Measurements from ENCODE around the gene RBMS3. TPM values are rescaled to one million over a fixed set of nuclear protein-coding genes. Genes with fewer than 3 reads are reported as not detected.

Gene RBMS3
- total RNA-seq, 5 donors from 2014 or later (not counting 1 experiment from before 2014, with no cell fraction given) = 0.62 to 2.9 (median 1.4) TPM

DNA sequence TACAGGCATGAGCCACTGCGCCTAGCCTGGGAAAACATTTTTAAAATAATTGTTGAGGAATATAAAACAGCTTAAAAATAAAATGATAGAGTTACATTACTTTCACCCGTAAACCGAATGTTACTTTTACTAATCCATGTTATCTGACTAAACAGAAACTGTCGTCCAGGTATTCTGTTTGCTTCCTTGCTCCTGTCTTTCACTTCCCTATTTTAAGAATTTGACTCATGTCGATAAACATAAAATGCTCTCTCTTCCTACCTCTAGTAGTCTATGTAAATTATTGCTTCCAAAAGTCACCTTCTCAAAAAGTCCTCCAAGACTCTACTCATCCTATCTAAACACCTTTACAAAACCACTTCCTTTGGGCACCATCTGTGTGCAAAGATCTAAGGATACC lies 216.4 kb downstream of the RBMS3 start:
- no peaks in the 10 kb centered on the region for H3K27me3 ChIP-seq (replicated peaks in 1 of 2; ENCODE audit: control insufficient read depth in 2 of 2, extremely low read depth in 1 of 2, insufficient read depth in 2 of 2, low read length in 1 of 2)
- Mint-ChIP-seq H3K27me3 (no peaks in the 10 kb centered on the region), H3K4me3 (no peak overlapping the region), H3K27ac (no peak overlapping the region), H3K4me1 (peaks cover 0 to 5% (median 0%) of the 10 kb centered on the region in 3 donors), H3K9me3 (peaks cover 0 to 6% (median 2%) of the 10 kb centered on the region in 3 donors), H3K36me3 (no peaks in the 10 kb centered on the region)
- no peak overlapping the region for H3K4me3 ChIP-seq (ENCODE audit: control insufficient read depth in 1 of 2, extremely low read depth in 1 of 2, low read length in 1 of 2)
- H3K36me3 ChIP-seq (ENCODE audit: control insufficient read depth in 2 of 2, extremely low read depth in 1 of 2, insufficient read depth in 1 of 2, low read length in 1 of 2) = no peaks in the 10 kb centered on the region
- ATAC-seq (replicated peaks in 1 of 4) = no peak
- WGBS (ENCODE audit: insufficient coverage) = 76% methylated on average over 3 of the region's 5 CpGs
- H3K4me1 ChIP-seq (ENCODE audit: control insufficient read depth in 1 of 2, extremely low read depth in 1 of 2, insufficient read depth in 2 of 2, low read length in 2 of 2) = no peaks in the 10 kb centered on the region
- DNase-seq = no peak
- CTCF ChIA-PET = no interaction called here
- H3K27ac ChIP-seq (ENCODE audit: low read length) = no peak overlapping the region
- no peaks in the 10 kb centered on the region for H3K9me3 ChIP-seq
- POLR2A ChIA-PET = no interaction called here

DNA sequence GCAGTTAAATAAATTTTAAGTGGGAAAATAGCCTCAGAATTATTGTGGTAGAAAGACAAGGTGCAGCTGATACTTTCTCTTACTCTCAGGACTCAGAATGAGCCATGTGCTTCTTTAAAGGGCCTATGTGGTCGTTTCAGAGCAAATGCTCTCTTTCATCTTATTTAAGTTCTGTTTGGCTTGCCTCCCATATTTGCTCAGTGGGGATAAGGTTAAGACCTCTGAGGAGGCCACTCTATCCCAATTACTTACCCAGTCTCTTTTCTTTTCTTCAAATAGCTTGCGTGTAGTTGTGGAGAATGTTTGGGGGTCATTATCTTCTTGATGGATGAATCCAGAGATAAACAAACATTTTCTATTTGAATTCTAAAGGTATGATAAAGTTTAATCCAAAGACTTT lies 221.9 kb downstream of the RBMS3 start:
- ChIA-PET CTCF (interaction anchor here in 1 of 2 donors (0.6 kb wide), 2 partner anchors 11 to 329 kb away, joined by 3 to 5 read pairs; no protein-coding TSS in a partner anchor), POLR2A (interaction anchor here in 1 of 2 donors (0.6 kb wide), 1 partner anchor 33 kb away, joined by 3 read pairs; no protein-coding TSS in a partner anchor)
- Mint-ChIP-seq H3K4me1 (no peaks in the 10 kb centered on the region), H3K36me3 (no peaks in the 10 kb centered on the region), H3K27me3 (no peaks in the 10 kb centered on the region), H3K4me3 (no peak overlapping the region), H3K27ac (no peak overlapping the region), H3K9me3 (no peaks in the 10 kb centered on the region)
- Histone ChIP-seq H3K36me3 (ENCODE audit: control insufficient read depth in 2 of 2, extremely low read depth in 1 of 2, insufficient read depth in 1 of 2, low read length in 1 of 2) (no peaks in the 10 kb centered on the region), H3K4me3 (ENCODE audit: control insufficient read depth in 1 of 2, extremely low read depth in 1 of 2, low read length in 1 of 2) (no peak overlapping the region), H3K4me1 (ENCODE audit: control insufficient read depth in 1 of 2, extremely low read depth in 1 of 2, insufficient read depth in 2 of 2, low read length in 2 of 2) (no peaks in the 10 kb centered on the region), H3K27me3 (replicated peaks in 1 of 2; ENCODE audit: control insufficient read depth in 2 of 2, extremely low read depth in 1 of 2, insufficient read depth in 2 of 2, low read length in 1 of 2) (no peaks in the 10 kb centered on the region), H3K27ac (ENCODE audit: low read length) (no peak overlapping the region), H3K9me3 (no peaks in the 10 kb centered on the region)
- DNase-seq = no peak
- WGBS (ENCODE audit: insufficient coverage) = no CpG with 5 or more reads among the region's 2 CpGs
- ATAC-seq (replicated peaks in 1 of 4) = no peak

DNA sequence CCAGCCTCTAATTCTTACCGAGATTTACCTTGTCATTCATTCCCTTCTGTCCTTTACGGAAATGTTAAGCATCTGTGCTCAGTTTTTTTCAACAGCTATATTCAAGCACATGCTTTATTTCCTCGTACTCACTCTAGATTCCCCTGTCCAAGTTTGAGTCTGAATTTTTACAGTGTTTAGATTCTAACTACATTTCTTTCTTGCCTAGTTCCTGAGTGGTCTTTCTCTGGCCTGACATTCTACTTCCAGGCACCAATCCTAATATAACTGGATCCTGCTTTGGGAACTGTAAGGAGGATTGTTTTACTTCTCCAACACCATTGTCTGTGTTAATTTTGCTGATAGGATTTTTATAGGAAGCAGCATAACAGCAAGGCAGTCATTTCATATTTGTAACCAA lies 222.4 kb downstream of the RBMS3 start:
- no peaks in the 10 kb centered on the region for H3K4me1 ChIP-seq (ENCODE audit: control insufficient read depth in 1 of 2, extremely low read depth in 1 of 2, insufficient read depth in 2 of 2, low read length in 2 of 2)
- H3K27me3 ChIP-seq (replicated peaks in 1 of 2; ENCODE audit: control insufficient read depth in 2 of 2, extremely low read depth in 1 of 2, insufficient read depth in 2 of 2, low read length in 1 of 2) = no peaks in the 10 kb centered on the region
- POLR2A ChIA-PET = interaction anchor here in 1 of 2 donors (0.6 kb wide), 1 partner anchor 32 kb away, joined by 3 read pairs; no protein-coding TSS in a partner anchor
- ATAC-seq (replicated peaks in 1 of 4) (no peak), DNase-seq (no peak)
- CTCF ChIA-PET = no interaction called here
- H3K36me3 ChIP-seq (ENCODE audit: control insufficient read depth in 2 of 2, extremely low read depth in 1 of 2, insufficient read depth in 1 of 2, low read length in 1 of 2) = no peaks in the 10 kb centered on the region
- H3K9me3 ChIP-seq = no peaks in the 10 kb centered on the region
- WGBS (ENCODE audit: insufficient coverage) = 96% methylated on average over 3 of the region's 3 CpGs
- H3K9me3 Mint-ChIP-seq = no peaks in the 10 kb centered on the region
- H3K27ac ChIP-seq (ENCODE audit: low read length) = no peak overlapping the region
- H3K27me3 Mint-ChIP-seq = no peaks in the 10 kb centered on the region
- no peak overlapping the region for H3K4me3 ChIP-seq (ENCODE audit: control insufficient read depth in 1 of 2, extremely low read depth in 1 of 2, low read length in 1 of 2)
- H3K4me3 Mint-ChIP-seq = no peak overlapping the region
- no peaks in the 10 kb centered on the region for H3K4me1 Mint-ChIP-seq
- H3K27ac Mint-ChIP-seq = no peak overlapping the region
- no peaks in the 10 kb centered on the region for H3K36me3 Mint-ChIP-seq

DNA sequence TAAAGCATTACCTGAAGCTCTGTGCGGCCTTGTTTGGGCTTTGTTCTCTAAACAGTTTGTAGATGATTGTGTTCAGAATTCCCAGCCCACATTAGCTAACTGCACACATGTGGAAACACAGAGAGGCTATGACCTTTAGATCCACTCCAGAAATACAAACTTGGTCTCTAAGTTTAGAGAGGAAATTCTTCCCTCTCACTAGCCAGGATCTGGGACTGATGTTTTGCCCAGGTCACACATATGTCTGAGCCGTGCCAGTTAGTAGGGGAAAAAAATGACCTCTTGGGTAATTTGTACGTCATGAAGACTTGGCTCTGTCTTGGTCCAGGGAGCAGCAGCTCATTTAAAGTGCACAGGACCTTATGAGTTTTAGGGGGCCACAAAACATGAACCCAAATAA lies 223.1 kb downstream of the RBMS3 start:
- Histone ChIP-seq H3K27me3 (replicated peaks in 1 of 2; ENCODE audit: control insufficient read depth in 2 of 2, extremely low read depth in 1 of 2, insufficient read depth in 2 of 2, low read length in 1 of 2) (no peaks in the 10 kb centered on the region), H3K4me3 (ENCODE audit: control insufficient read depth in 1 of 2, extremely low read depth in 1 of 2, low read length in 1 of 2) (no peak overlapping the region), H3K4me1 (ENCODE audit: control insufficient read depth in 1 of 2, extremely low read depth in 1 of 2, insufficient read depth in 2 of 2, low read length in 2 of 2) (no peaks in the 10 kb centered on the region), H3K36me3 (ENCODE audit: control insufficient read depth in 2 of 2, extremely low read depth in 1 of 2, insufficient read depth in 1 of 2, low read length in 1 of 2) (no peaks in the 10 kb centered on the region), H3K9me3 (no peaks in the 10 kb centered on the region), H3K27ac (ENCODE audit: low read length) (no peak overlapping the region)
- no peaks in the 10 kb centered on the region for H3K4me1 Mint-ChIP-seq
- no peak overlapping the region for H3K4me3 Mint-ChIP-seq
- no peaks in the 10 kb centered on the region for H3K36me3 Mint-ChIP-seq
- POLR2A ChIA-PET = no interaction called here
- no peak for DNase-seq
- ATAC-seq (replicated peaks in 1 of 4) = no peak
- no peaks in the 10 kb centered on the region for H3K27me3 Mint-ChIP-seq
- CTCF ChIA-PET = no interaction called here
- H3K27ac Mint-ChIP-seq = no peak overlapping the region
- no peaks in the 10 kb centered on the region for H3K9me3 Mint-ChIP-seq
- 84% methylated on average over 2 of the region's 3 CpGs for WGBS (ENCODE audit: insufficient coverage)

DNA sequence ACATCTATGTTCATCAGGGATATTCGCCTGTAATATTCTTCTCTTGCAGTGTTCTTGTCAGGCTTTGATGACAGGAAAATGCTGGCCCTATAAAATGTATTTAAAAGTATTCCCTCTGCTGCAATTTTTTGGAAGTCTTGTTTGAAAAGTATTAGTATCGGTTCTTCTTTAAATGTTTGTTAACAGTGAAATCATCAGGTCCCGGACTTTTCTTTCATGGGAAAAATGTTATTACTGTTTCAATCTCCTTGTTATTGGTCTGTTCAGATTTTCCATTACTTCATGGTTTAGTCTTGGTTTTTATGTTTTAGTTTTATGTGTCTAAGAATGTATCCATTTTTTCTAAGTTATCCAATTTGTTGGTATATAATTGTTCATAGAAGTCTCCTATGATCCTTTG lies 225.6 kb downstream of the RBMS3 start:
- ChIA-PET CTCF (no interaction called here), POLR2A (no interaction called here)
- no peaks in the 10 kb centered on the region for H3K4me1 ChIP-seq (ENCODE audit: control insufficient read depth in 1 of 2, extremely low read depth in 1 of 2, insufficient read depth in 2 of 2, low read length in 2 of 2)
- ATAC-seq (replicated peaks in 1 of 4) = no peak
- Mint-ChIP-seq H3K9me3 (peaks cover 0 to 4% (median 0%) of the 10 kb centered on the region in 3 donors), H3K36me3 (no peaks in the 10 kb centered on the region), H3K4me1 (no peaks in the 10 kb centered on the region), H3K4me3 (no peak overlapping the region), H3K27ac (no peak overlapping the region), H3K27me3 (peaks cover 0 to 4% of the 10 kb centered on the region in 2 donors)
- H3K27ac ChIP-seq (ENCODE audit: low read length) = no peak overlapping the region
- no peaks in the 10 kb centered on the region for H3K27me3 ChIP-seq (replicated peaks in 1 of 2; ENCODE audit: control insufficient read depth in 2 of 2, extremely low read depth in 1 of 2, insufficient read depth in 2 of 2, low read length in 1 of 2)
- H3K9me3 ChIP-seq = no peaks in the 10 kb centered on the region
- WGBS (ENCODE audit: insufficient coverage) = no CpG with 5 or more reads among the region's 3 CpGs
- no peak overlapping the region for H3K4me3 ChIP-seq (ENCODE audit: control insufficient read depth in 1 of 2, extremely low read depth in 1 of 2, low read length in 1 of 2)
- no peak for DNase-seq
- no peaks in the 10 kb centered on the region for H3K36me3 ChIP-seq (ENCODE audit: control insufficient read depth in 2 of 2, extremely low read depth in 1 of 2, insufficient read depth in 1 of 2, low read length in 1 of 2)

DNA sequence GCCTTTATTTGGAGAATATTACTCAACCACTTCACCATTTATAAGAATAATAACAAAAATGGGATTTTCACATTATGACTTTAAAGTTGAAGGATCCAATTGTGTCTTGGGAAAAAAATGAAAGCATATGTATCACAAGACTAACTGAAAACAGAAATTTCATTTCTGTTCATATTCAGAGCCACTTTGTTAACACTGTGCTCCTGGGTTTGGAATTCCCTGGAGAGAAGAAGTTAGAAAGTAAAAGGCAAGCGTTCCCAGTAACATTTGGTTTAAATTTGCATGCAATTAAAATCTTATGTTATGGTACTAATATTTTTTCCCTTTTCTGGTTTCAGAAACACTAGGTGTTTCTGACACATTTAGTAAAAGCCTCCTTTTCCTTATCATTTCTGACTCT lies 230.8 kb downstream of the RBMS3 start:
- no CpG with 5 or more reads among the region's 1 CpG for WGBS (ENCODE audit: insufficient coverage)
- peaks cover 0 to 4% of the 10 kb centered on the region in 2 donors for H3K27me3 Mint-ChIP-seq
- ATAC-seq (replicated peaks in 1 of 4) = no peak

GRCh38 chr3:29512641-29513040 lies 231.8 kb downstream of the RBMS3 start:
- H3K4me3 Mint-ChIP-seq = no peak overlapping the region
- peaks cover 0 to 4% (median 4%) of the 10 kb centered on the region in 3 donors for H3K9me3 Mint-ChIP-seq
- H3K27me3 Mint-ChIP-seq = peaks cover 0 to 4% of the 10 kb centered on the region in 2 donors
- Histone ChIP-seq H3K9me3 (no peaks in the 10 kb centered on the region), H3K27me3 (replicated peaks in 1 of 2; ENCODE audit: control insufficient read depth in 2 of 2, extremely low read depth in 1 of 2, insufficient read depth in 2 of 2, low read length in 1 of 2) (no peaks in the 10 kb centered on the region), H3K4me1 (ENCODE audit: control insufficient read depth in 1 of 2, extremely low read depth in 1 of 2, insufficient read depth in 2 of 2, low read length in 2 of 2) (peaks cover 0 to 5% of the 10 kb centered on the region in 2 experiments), H3K4me3 (ENCODE audit: control insufficient read depth in 1 of 2, extremely low read depth in 1 of 2, low read length in 1 of 2) (no peak overlapping the region), H3K27ac (ENCODE audit: low read length) (no peak overlapping the region), H3K36me3 (ENCODE audit: control insufficient read depth in 2 of 2, extremely low read depth in 1 of 2, insufficient read depth in 1 of 2, low read length in 1 of 2) (no peaks in the 10 kb centered on the region)
- ATAC-seq (replicated peaks in 1 of 4) = no peak
- no peaks in the 10 kb centered on the region for H3K4me1 Mint-ChIP-seq
- no CpG with 5 or more reads among the region's 4 CpGs for WGBS (ENCODE audit: insufficient coverage)
- H3K36me3 Mint-ChIP-seq = no peaks in the 10 kb centered on the region
- DNase-seq = no peak
- CTCF ChIA-PET = no interaction called here
- POLR2A ChIA-PET = no interaction called here
- H3K27ac Mint-ChIP-seq = no peak overlapping the region

More for the DNA sequence above, 230.8 kb downstream of the RBMS3 start:
- H3K27ac ChIP-seq (ENCODE audit: low read length) = no peak overlapping the region
- POLR2A ChIA-PET = no interaction called here
- no peak for DNase-seq
- H3K4me3 Mint-ChIP-seq = no peak overlapping the region
- no peak overlapping the region for H3K27ac Mint-ChIP-seq
- H3K36me3 Mint-ChIP-seq = no peaks in the 10 kb centered on the region
- H3K4me1 ChIP-seq (ENCODE audit: control insufficient read depth in 1 of 2, extremely low read depth in 1 of 2, insufficient read depth in 2 of 2, low read length in 2 of 2) = peaks cover 0 to 5% of the 10 kb centered on the region in 2 experiments
- peaks cover 0 to 4% (median 4%) of the 10 kb centered on the region in 3 donors for H3K9me3 Mint-ChIP-seq
- CTCF ChIA-PET = no interaction called here
- no peaks in the 10 kb centered on the region for H3K9me3 ChIP-seq
- no peaks in the 10 kb centered on the region for H3K27me3 ChIP-seq (replicated peaks in 1 of 2; ENCODE audit: control insufficient read depth in 2 of 2, extremely low read depth in 1 of 2, insufficient read depth in 2 of 2, low read length in 1 of 2)
- H3K4me1 Mint-ChIP-seq = no peaks in the 10 kb centered on the region
- H3K36me3 ChIP-seq (ENCODE audit: control insufficient read depth in 2 of 2, extremely low read depth in 1 of 2, insufficient read depth in 1 of 2, low read length in 1 of 2) = no peaks in the 10 kb centered on the region
- H3K4me3 ChIP-seq (ENCODE audit: control insufficient read depth in 1 of 2, extremely low read depth in 1 of 2, low read length in 1 of 2) = no peak overlapping the region

Measured in T-cell (primary cell).